ENCODE measurements around the gene MLF2. TPM values are rescaled to one million over a fixed set of nuclear protein-coding genes. Genes with fewer than 3 reads are reported as not detected.

MLF2 gene
- total and polyA plus RNA-seq, 9 of the 15 experiments (the other 6 are each of a cell fraction or from before 2014, with no cell fraction given), result 11.4 to 190 (median 139) TPM

GRCh38 chr12:6772331-6772695, 19.4 kb upstream of the MLF2 start, which contains the start of gene LAG3:
Gene LAG3 (plus strand): TSS chr12:6772520. CDS start chr12:6772853, 333 bp downstream.
- DNase-seq (ENCODE audit: extremely low read depth in 1 of 4, low spot score in 3 of 4), result peak in 1 of 4 experiments; percentile 13
- Histone ChIP-seq H2AFZ (ENCODE audit: low read depth, low read length) (no peak within 1 kb of the TSS), H3K9me3 (replicated peaks; ENCODE audit: control insufficient read depth, insufficient read depth, low read depth, low read length) (no peaks in the 10 kb centered on the region), H3K27ac (ENCODE audit: extremely low read depth, low read depth, low read length) (no peak within 1 kb of the TSS), H3K27me3 (ENCODE audit: control insufficient read depth in 2 of 2, insufficient read depth in 2 of 2, low read length in 2 of 2) (no peaks in the 10 kb centered on the region; a peak in 1 of 5 replicates), H3K9me1 (ENCODE audit: control insufficient read depth, insufficient read depth, low read length) (no peaks in the 10 kb centered on the region), H3K79me2 (ENCODE audit: control insufficient read depth, insufficient read depth, low read length) (peaks cover 22% of the 10 kb centered on the region), H3K36me3 (ENCODE audit: control insufficient read depth, insufficient read depth, low read length) (peaks cover 32% of the 10 kb centered on the region; the same call in 2 of the 3 replicates), H3K4me3 (no peak within 1 kb of the TSS), H4K20me1 (replicated peaks; ENCODE audit: control insufficient read depth, insufficient read depth, low read length) (no peaks in the 10 kb centered on the region), H3K9ac (ENCODE audit: insufficient read depth in 1 of 2, low read depth in 2 of 2, low read length in 2 of 2) (peak within 1 kb of the TSS in 1 of 2 experiments; percentile 58; a peak in 1 of 4 replicates), H3K4me2 (ENCODE audit: insufficient read depth, low read length) (no peak within 1 kb of the TSS), H3K4me1 (replicated peaks in 1 of 2; ENCODE audit: control insufficient read depth in 2 of 2, insufficient read depth in 2 of 2, low read length in 2 of 2) (peaks cover 10 to 34% of the 10 kb centered on the region in 2 experiments; a peak in 4 of 5 replicates)
- BruUV-seq (replicated peaks), result no TSS peak
- in situ Hi-C loops (cut with MboI), result no loop called here
- no peak for ATAC-seq
- CTCF ChIA-PET (ENCODE audit: low intra/inter-chr PET ratio), result no interaction called here
- intact Hi-C loops (cut with micrococcal nuclease), result no loop called here
- POLR2A ChIA-PET, result interaction anchor here (0.6 to 1.3 kb wide), 5 partner anchors 9 to 353 kb away, joined by 3 to 5 read pairs (median 3); no protein-coding TSS in a partner anchor
- FAIRE-seq, result no peak
- no peak for TF ChIP-seq BACH1 (tag; IDR thresholded peaks at IDR 0.05)
- TF ChIP-seq POLR2G (IDR thresholded peaks at IDR 0.05; ENCODE audit: low read depth, low read length), result 0 out of 2 replicates have a peak, but pooled peaks have one; percentile 26
- TF ChIP-seq ASH1L (IDR thresholded peaks at IDR 0.05; ENCODE audit: borderline replicate concordance, low read depth, partially characterized antibody), result no peak
- no CpG with 5 or more reads among the region's 15 CpGs for WGBS (ENCODE audit: insufficient coverage, low coverage, missing lambda C conversion rate)

Measured in K562 (cell line).